Measurements from ENCODE around the gene CDK10. TPM values are rescaled to one million over a fixed set of nuclear protein-coding genes. Genes with fewer than 3 reads are reported as not detected.

Gene CDK10
- total RNA-seq, 1 experiment from 2014 or later, result 11.9 TPM

DNA sequence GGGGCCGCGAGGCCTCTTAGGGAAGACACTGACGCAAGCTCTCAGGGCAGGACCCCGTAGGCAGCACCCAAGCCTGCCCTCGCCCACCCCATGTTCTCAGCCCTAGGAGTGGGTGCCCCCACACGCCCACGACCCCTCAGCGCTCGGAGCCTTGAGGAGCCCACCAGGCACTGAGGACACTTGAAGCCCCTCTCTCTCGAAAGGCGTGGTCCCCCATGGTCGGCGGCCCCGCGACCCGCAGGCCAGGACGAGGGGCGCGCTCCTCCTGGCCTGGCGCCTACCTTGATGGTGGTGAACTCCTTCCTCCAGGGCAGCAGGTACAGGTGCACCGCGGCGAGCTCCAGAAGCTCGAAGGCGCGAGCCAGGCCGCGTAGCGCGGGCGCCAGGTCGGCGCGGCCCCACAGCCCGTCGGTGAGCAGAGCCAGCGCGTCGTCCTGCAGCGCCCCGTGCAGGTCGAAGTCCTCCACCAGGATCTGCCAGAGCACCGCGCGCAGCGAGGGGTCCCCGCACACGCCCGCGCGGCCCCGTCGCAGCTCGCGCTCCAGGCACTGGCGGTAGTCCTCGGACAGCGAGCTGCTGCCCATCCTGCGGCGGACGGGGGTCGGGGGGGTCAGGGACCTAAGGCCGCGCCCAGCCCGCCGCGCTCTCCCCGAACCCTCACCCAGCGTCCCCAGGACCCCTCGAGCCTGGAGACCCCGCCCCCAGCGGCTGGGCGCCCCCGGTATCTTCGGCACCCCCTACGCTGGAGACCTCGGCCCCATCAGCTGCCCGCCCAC lies 14.3 kb downstream of the CDK10 start:
- Histone ChIP-seq H3K4me3 (peak overlapping the region; percentile 58), H3K36me3 (no peaks in the 10 kb centered on the region), H3K9me3 (no peaks in the 10 kb centered on the region), H3K27me3 (no peaks in the 10 kb centered on the region)
- no peak for DNase-seq

GRCh38 chr16:89701425-89702406 lies 15.2 kb downstream of the CDK10 start, which contains the start of gene SPATA2L:
SPATA2L (minus strand) TSS chr16:89701705; CDS start chr16:89701232, 473 bp downstream.
- peak; percentile 65 for DNase-seq
- Histone ChIP-seq H3K36me3 (no peaks in the 10 kb centered on the region), H3K27me3 (no peaks in the 10 kb centered on the region), H3K9me3 (no peaks in the 10 kb centered on the region), H3K4me3 (peak within 1 kb of the TSS; percentile 58)

- no peak for DNase-seq
- Histone ChIP-seq H3K27me3 (no peaks in the 10 kb centered on the region), H3K9me3 (no peaks in the 10 kb centered on the region), H3K4me3 (no peak overlapping the region), H3K36me3 (no peaks in the 10 kb centered on the region)
These were observed 17.8 kb downstream of the CDK10 start for GRCh38 chr16:89704281-89704680.

DNA sequence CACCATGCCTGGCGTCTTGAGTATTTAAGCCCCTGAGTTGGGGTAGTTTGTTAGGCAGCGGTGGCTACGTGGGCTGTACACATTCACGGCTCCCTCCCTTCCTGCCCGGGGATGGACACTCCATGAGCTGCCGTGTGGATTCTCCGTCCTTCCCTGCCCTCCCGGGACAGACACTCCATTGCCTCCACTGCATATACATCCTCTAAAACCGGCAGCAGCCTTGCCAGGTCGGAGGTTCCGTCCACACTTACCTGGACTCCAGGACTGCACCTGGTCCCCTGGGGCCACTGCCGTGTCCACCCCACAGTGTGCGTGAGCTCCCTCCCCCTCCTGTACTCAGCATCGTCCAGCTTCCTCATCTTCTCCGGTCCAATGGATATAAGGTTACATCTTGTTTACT lies 18.5 kb downstream of the CDK10 start:
- H3K36me3 ChIP-seq, result no peaks in the 10 kb centered on the region
- no peaks in the 10 kb centered on the region for H3K9me3 ChIP-seq
- H3K4me3 ChIP-seq, result no peak overlapping the region
- DNase-seq, result no peak
- no peaks in the 10 kb centered on the region for H3K27me3 ChIP-seq

GRCh38 chr16:89706518-89707260 lies 20.2 kb downstream of the CDK10 start:
- H3K4me3 ChIP-seq, result no peak overlapping the region
- H3K36me3 ChIP-seq, result no peaks in the 10 kb centered on the region
- no peaks in the 10 kb centered on the region for H3K9me3 ChIP-seq
- no peaks in the 10 kb centered on the region for H3K27me3 ChIP-seq
- DNase-seq, result no peak

DNA sequence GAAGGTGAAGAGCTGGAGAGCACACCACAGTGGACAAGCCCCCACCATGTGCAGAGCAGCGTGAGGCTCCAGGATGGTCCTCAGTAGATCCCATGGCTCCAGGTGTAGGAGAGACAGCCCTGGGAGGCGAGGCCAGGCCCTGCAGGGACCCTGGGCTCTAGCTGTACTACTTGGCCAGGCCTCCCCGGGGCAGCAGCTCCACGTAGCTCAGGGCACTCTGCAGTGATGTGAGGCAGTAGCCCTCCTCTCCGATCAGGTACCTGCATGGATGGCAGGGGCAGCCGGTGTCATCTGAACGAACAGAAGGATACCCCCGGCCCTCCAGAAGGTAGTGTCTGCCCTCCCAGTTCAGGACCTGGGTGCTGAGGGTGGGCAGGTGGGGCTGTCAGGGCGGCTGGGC lies 21.2 kb downstream of the CDK10 start:
- no peak for DNase-seq
- Histone ChIP-seq H3K9me3 (no peaks in the 10 kb centered on the region), H3K4me3 (no peak overlapping the region), H3K36me3 (no peaks in the 10 kb centered on the region), H3K27me3 (no peaks in the 10 kb centered on the region)

DNA sequence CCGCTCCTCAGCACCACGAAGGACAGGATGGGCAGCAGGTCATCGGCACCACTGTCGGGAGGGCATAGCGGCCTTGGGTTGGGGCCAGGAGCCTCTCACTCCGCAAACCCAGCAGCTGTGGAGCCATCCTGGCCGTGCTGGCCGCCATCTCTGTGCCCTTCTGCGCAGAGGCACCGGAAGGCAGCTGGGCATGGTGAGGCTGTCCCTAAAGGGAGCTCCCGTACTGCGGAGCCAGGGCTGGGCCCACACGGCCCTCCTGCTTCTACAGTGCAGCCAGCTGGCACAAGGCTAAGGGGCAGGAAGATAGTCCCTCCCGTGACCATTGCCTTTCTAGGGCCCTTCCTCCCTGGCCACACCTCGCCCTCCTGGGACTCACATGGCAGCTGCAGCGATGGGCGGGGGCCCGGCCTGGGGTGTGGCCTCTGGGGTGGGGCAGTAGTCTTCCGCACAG lies 22.0 kb downstream of the CDK10 start:
- Histone ChIP-seq H3K4me3 (no peak overlapping the region), H3K9me3 (no peaks in the 10 kb centered on the region), H3K36me3 (no peaks in the 10 kb centered on the region), H3K27me3 (no peaks in the 10 kb centered on the region)
- no peak for DNase-seq

- Histone ChIP-seq H3K4me3 (no peak overlapping the region), H3K27me3 (no peaks in the 10 kb centered on the region), H3K36me3 (no peaks in the 10 kb centered on the region), H3K9me3 (no peaks in the 10 kb centered on the region)
- no peak for DNase-seq
These were observed 22.7 kb downstream of the CDK10 start for GRCh38 chr16:89709166-89709565.

DNA sequence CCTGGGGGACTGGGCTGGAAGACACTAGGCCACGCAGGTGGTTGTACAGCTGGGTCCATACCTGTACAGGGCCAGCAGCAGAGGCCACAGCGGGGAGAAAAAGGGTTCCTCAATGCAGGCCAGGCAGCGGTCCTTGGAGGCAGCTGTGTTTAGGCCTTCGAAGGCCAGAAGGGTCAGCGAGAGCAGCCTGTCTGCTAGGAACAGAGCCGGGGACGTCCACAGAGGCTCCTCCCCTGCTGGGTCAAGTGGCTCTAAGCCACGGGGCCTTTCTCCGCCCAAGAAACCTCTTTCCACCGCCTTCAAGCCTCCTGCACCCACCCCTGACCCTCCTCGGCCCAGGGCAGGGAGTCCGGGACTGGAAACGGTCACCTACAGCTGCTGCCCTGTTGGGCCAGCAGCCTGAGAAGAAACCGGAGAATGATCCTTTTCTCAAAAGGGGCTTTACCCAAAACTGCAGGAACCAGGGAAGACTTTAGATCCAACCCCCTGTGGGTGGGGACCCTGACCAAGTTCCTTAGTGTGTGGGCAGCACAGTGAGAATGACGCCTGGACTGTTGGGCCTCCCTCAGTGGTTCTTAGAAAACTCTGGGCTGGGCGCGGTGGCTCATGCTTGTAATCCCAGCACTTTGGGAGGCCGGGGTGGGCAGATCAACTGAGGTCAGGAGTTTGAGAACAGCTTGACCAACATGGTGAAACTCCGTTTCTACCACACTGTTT lies 23.4 kb downstream of the CDK10 start:
- Histone ChIP-seq H3K27me3 (no peaks in the 10 kb centered on the region), H3K9me3 (no peaks in the 10 kb centered on the region), H3K4me3 (no peak overlapping the region)

GRCh38 chr16:89710709-89711564 lies 24.4 kb downstream of the CDK10 start:
- DNase-seq, result no peak
- Histone ChIP-seq H3K36me3 (no peaks in the 10 kb centered on the region), H3K9me3 (no peaks in the 10 kb centered on the region), H3K27me3 (no peaks in the 10 kb centered on the region), H3K4me3 (no peak overlapping the region)

More for the DNA sequence above, 23.4 kb downstream of the CDK10 start:
- DNase-seq, result no peak
- no peaks in the 10 kb centered on the region for H3K36me3 ChIP-seq

DNA sequence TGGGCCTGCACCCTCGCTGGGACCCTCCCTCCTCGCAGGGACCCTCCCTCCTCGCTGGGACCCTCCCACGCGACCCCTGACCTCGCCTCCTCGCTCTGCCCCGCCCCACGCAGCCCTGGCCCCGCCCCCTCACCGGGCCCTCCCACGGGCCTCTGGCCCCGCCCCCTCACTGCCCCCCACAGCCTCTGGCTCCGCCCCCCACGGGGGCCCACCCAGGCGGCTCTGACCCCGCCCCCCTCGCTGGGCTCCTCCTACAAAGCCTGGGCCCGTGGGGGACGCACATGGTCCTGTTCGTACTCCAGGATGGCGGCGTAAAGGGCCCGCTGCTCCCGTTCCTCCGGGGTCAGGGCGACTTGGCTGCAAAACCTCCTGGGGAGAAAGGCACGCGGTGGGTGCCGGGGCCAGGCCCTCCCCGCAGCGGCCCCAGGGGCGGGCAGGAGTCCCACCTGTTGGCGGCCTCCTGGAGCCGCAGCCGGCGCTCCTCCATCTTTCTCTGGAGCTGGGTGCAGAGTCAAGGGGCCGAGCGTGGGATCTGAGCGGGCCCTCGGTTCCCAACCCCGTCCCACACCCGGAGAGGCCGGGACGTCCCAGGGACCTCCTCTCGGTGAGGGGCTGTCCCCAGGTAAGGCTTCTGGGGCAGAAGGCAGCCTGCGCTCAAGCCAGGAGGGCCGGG lies 25.2 kb downstream of the CDK10 start:
- no peaks in the 10 kb centered on the region; the same call in 1 of the 2 replicates for H3K36me3 ChIP-seq
- no peak for DNase-seq
- H3K9me3 ChIP-seq, result no peaks in the 10 kb centered on the region
- H3K4me3 ChIP-seq, result no peak overlapping the region
- H3K27me3 ChIP-seq, result no peaks in the 10 kb centered on the region

DNA sequence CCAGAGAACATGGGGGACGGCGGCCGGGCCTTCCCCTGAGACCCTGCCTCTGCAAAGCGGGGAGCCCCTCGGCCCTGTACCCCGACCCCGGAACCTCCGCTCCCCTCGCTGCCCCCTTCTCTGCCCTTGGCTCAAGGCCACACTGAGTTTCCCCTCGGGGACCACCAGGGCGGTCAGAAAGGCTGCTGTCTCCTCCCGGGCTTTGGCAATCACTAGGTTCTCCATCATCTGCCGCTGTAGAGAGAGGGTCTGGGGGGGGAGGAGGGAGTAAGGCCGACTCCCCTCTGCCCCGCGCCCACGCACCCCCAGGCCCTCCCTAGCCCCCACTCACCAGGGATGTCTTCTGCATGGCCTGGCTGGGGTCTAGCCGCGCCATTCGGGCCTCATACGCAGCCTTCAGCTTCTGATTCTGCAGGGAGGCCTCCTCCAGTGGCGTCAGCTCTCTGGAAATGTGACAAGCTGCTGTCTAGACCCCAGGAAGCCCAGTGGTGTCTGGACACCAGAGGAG lies 25.8 kb downstream of the CDK10 start:
- no peak for DNase-seq
- no peaks in the 10 kb centered on the region for H3K9me3 ChIP-seq
- H3K36me3 ChIP-seq, result no peaks in the 10 kb centered on the region; the same call in 1 of the 2 replicates
- H3K4me3 ChIP-seq, result no peak overlapping the region
- no peaks in the 10 kb centered on the region for H3K27me3 ChIP-seq

DNA sequence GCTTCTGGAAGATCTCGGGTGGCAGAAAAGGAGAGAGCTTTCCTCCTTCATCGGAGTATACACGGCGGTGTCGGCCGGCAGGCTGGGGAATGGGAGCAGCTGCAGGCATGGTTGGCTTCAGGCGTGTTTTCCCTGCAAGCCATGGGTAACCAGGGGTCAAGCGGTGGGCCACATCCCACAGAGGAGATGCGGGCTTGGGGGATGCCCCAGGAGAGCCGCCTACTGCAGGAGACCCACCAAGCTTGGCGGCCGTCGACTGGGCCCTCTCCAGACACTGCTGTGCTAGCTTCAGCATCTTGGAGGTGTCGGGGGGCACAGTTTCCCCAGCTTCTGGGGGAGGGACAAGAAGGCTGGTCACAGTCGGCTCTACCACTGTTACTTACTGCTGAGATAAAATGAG lies 30.0 kb downstream of the CDK10 start:
- Histone ChIP-seq H3K36me3 (no peaks in the 10 kb centered on the region; the same call in 1 of the 2 replicates), H3K9me3 (no peaks in the 10 kb centered on the region), H3K4me3 (no peak overlapping the region), H3K27me3 (no peaks in the 10 kb centered on the region)
- DNase-seq, result no peak

DNA sequence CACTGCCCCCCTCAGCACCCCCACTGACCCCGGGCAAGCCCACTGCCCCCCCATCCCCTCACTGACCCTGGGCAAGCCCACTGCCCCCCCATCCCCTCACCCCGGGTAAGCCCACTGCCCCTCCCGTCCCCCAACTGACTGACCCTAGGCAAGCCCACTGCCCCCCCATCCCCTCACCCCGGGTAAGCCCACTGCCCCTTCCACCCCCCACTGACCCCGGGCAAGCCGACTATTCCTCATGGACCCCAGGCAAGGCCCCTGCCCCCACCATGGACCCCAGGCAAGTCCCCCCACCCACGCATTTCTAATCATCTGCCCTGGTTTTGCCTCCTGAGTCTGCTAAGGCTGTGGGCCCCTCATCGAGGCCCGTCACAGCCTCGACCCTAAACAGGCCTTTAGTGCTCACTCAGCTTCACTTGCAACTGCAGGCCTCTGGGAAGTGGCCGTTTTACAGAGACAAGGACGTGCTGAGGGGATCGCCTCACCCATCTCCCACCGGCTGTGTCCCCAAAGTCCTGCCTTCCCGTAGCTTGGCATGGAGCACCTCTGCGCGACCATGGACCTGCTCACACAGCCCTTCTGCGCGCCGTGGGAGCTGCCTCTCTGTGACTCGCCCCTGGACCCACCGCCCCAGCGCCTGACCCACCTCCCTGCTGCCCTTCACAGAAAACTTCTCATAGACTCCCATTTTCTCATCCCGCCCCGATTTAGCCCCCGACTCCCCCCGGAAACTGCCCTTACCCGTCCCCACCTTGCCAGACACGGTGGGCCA lies 30.6 kb downstream of the CDK10 start:
- Histone ChIP-seq H3K4me3 (no peak overlapping the region), H3K9me3 (no peaks in the 10 kb centered on the region), H3K36me3 (no peaks in the 10 kb centered on the region; the same call in 1 of the 2 replicates), H3K27me3 (no peaks in the 10 kb centered on the region)
- DNase-seq, result no peak
